ENCODE results near the gene EXOC4. TPM values are rescaled to one million over a fixed set of nuclear protein-coding genes. Genes with fewer than 3 reads are reported as not detected.

Gene EXOC4
- total RNA-seq, 4 donors from 2014 or later, result 30.7 to 62.4 (median 40.4) TPM

- H3K9me3 ChIP-seq, result no peaks in the 10 kb centered on the region
- H3K27me3 ChIP-seq, result no peaks in the 10 kb centered on the region
- intact Hi-C loops (cut with DNase I), result no loop called here
- H3K4me3 ChIP-seq, result no peak overlapping the region
- H3K27ac ChIP-seq, result no peak overlapping the region
- 60 to 77% methylated on average over 4 of the region's 4 CpGs for WGBS, 2 donors
- H3K4me1 ChIP-seq, result peaks cover 0 to 6% (median 0%) of the 10 kb centered on the region in 3 donors
- TF ChIP-seq POLR2A (IDR thresholded peaks at IDR 0.05), result no peak
- DNase-seq, result no peak
- H3K36me3 ChIP-seq, result no peaks in the 10 kb centered on the region
Measured at GRCh38 chr7:133573554-133574265, 320.8 kb downstream of the EXOC4 start.

- Histone ChIP-seq H3K4me3 (no peak overlapping the region), H3K9me3 (no peaks in the 10 kb centered on the region), H3K27me3 (no peaks in the 10 kb centered on the region), H3K27ac (no peak overlapping the region), H3K36me3 (no peaks in the 10 kb centered on the region), H3K4me1 (peaks cover 0 to 6% (median 0%) of the 10 kb centered on the region in 3 donors)
- intact Hi-C loops (cut with DNase I), result no loop called here
- TF ChIP-seq CTCF (IDR thresholded peaks at IDR 0.05) (no peak), POLR2A (IDR thresholded peaks at IDR 0.05) (no peak)
- WGBS, 2 donors, result 86 to 94% methylated on average over 4 of the region's 4 CpGs
- no peak for DNase-seq
Measured at GRCh38 chr7:133575726-133576440, 323.0 kb downstream of the EXOC4 start.

- Histone ChIP-seq H3K27ac (no peak overlapping the region), H3K9me3 (no peaks in the 10 kb centered on the region), H3K4me3 (no peak overlapping the region), H3K36me3 (no peaks in the 10 kb centered on the region), H3K27me3 (no peaks in the 10 kb centered on the region), H3K4me1 (peaks cover 0 to 5% (median 0%) of the 10 kb centered on the region in 3 donors)
- TF ChIP-seq CTCF (IDR thresholded peaks at IDR 0.05), result no peak
- TF ChIP-seq POLR2A (IDR thresholded peaks at IDR 0.05), result no peak
- intact Hi-C loops (cut with DNase I), result no loop called here
- WGBS, 2 donors, result 86 to 89% methylated on average over 6 of the region's 6 CpGs
- DNase-seq, result no peak
Measured at GRCh38 chr7:133576612-133577168, 323.8 kb downstream of the EXOC4 start.

GRCh38 chr7:133582766-133583523 is 330.1 kb downstream of the EXOC4 start:
- Histone ChIP-seq H3K4me1 (no peaks in the 10 kb centered on the region), H3K27ac (no peak overlapping the region), H3K36me3 (no peaks in the 10 kb centered on the region), H3K27me3 (no peaks in the 10 kb centered on the region), H3K9me3 (no peaks in the 10 kb centered on the region), H3K4me3 (no peak overlapping the region)
- TF ChIP-seq POLR2A (IDR thresholded peaks at IDR 0.05) (no peak), CTCF (IDR thresholded peaks at IDR 0.05) (no peak)
- no peak for DNase-seq
- intact Hi-C loops (cut with DNase I), result no loop called here
- 83 to 93% methylated on average over 4 of the region's 4 CpGs for WGBS, 2 donors

GRCh38 chr7:133583545-133584171 is 330.8 kb downstream of the EXOC4 start:
- intact Hi-C loops (cut with DNase I), result no loop called here
- H3K27me3 ChIP-seq, result no peaks in the 10 kb centered on the region
- WGBS, 2 donors, result 88 to 92% methylated on average over 3 of the region's 3 CpGs
- H3K4me3 ChIP-seq, result no peak overlapping the region
- no peaks in the 10 kb centered on the region for H3K9me3 ChIP-seq
- DNase-seq, result no peak
- TF ChIP-seq POLR2A (IDR thresholded peaks at IDR 0.05), result no peak
- TF ChIP-seq CTCF (IDR thresholded peaks at IDR 0.05), result no peak
- H3K36me3 ChIP-seq, result no peaks in the 10 kb centered on the region
- no peaks in the 10 kb centered on the region for H3K4me1 ChIP-seq
- H3K27ac ChIP-seq, result no peak overlapping the region
